Adipocyte (in vitro differentiated cells): ENCODE measurements around the gene ST3GAL5.

Experiments used
- DNase-seq: peaks from one replicate; pipeline ENCODE4 v3.0.0-alpha.2; 2015; ENCODE audit warnings: low read depth
- H3K27me3 ChIP-seq: replicated peaks from 2 replicates; pipeline ENCODE4 v1.7.0; 2013; ENCODE audit warnings: mild to moderate bottlenecking, low read length, moderate library complexity; ENCODE audit not compliant: control insufficient read depth, insufficient read depth
- H3K36me3 ChIP-seq: 2 replicates; pipeline ENCODE4 v1.7.0; 2013; ENCODE audit warnings: low read length, mild to moderate bottlenecking, moderate library complexity; ENCODE audit not compliant: control insufficient read depth, insufficient read depth, severe bottlenecking
- H3K4me1 ChIP-seq: 2 replicates; pipeline ENCODE4 v1.7.0; 2013; ENCODE audit warnings: mild to moderate bottlenecking, low read length, moderate library complexity; ENCODE audit not compliant: control insufficient read depth, insufficient read depth
- H3K4me3 ChIP-seq: 2 replicates; pipeline ENCODE4 v1.7.0; 2013; ENCODE audit warnings: mild to moderate bottlenecking, low read length, moderate library complexity
- H3K9ac ChIP-seq: 2 replicates; pipeline ENCODE4 v1.7.0; 2013; ENCODE audit warnings: mild to moderate bottlenecking, low read length, moderate library complexity
- H3K9me3 ChIP-seq: 2 replicates; pipeline ENCODE4 v1.7.0; 2013; ENCODE audit warnings: mild to moderate bottlenecking, low read length, moderate library complexity; ENCODE audit not compliant: control insufficient read depth

ST3GAL5 gene

GRCh38 chr2:85858841-85859240 is 29.9 kb downstream of the ST3GAL5 start:
- Histone ChIP-seq H3K27me3 (no peaks in the 10 kb centered on the region), H3K9ac (no peak overlapping the region), H3K9me3 (no peaks in the 10 kb centered on the region), H3K4me3 (no peak overlapping the region), H3K36me3 (peaks cover 30% of the 10 kb centered on the region), H3K4me1 (no peaks in the 10 kb centered on the region)
- DNase-seq, result no peak

GRCh38 chr2:85854897-85855296 is 33.9 kb downstream of the ST3GAL5 start:
- no peak for DNase-seq
- no peak overlapping the region for H3K4me3 ChIP-seq
- no peaks in the 10 kb centered on the region for H3K27me3 ChIP-seq
- peaks cover 27% of the 10 kb centered on the region for H3K4me1 ChIP-seq
- no peak overlapping the region for H3K9ac ChIP-seq
- peaks cover 22% of the 10 kb centered on the region for H3K36me3 ChIP-seq
- H3K9me3 ChIP-seq, result no peaks in the 10 kb centered on the region

GRCh38 chr2:85854166-85854509 is 34.7 kb downstream of the ST3GAL5 start:
- no peaks in the 10 kb centered on the region for H3K9me3 ChIP-seq
- H3K27me3 ChIP-seq, result no peaks in the 10 kb centered on the region
- peaks cover 14% of the 10 kb centered on the region for H3K36me3 ChIP-seq
- no peak overlapping the region for H3K9ac ChIP-seq
- peaks cover 27% of the 10 kb centered on the region for H3K4me1 ChIP-seq
- no peak for DNase-seq
- H3K4me3 ChIP-seq, result no peak overlapping the region

GRCh38 chr2:85853499-85854165 is 35.2 kb downstream of the ST3GAL5 start:
- Histone ChIP-seq H3K4me1 (peaks cover 27% of the 10 kb centered on the region), H3K27me3 (no peaks in the 10 kb centered on the region), H3K9ac (peak overlapping the region; percentile 72), H3K36me3 (peaks cover 11% of the 10 kb centered on the region), H3K9me3 (no peaks in the 10 kb centered on the region), H3K4me3 (peak overlapping the region; percentile 63)
- DNase-seq, result no peak

- Histone ChIP-seq H3K36me3 (peaks cover 13% of the 10 kb centered on the region), H3K27me3 (no peaks in the 10 kb centered on the region), H3K4me1 (peaks cover 27% of the 10 kb centered on the region), H3K4me3 (peak overlapping the region; percentile 63), H3K9ac (peak overlapping the region; percentile 72), H3K9me3 (no peaks in the 10 kb centered on the region)
- no peak for DNase-seq
Observed at GRCh38 chr2:85852937-85853498, 35.8 kb downstream of the ST3GAL5 start.

- peaks cover 20% of the 10 kb centered on the region for H3K36me3 ChIP-seq
- peak overlapping the region; percentile 63 for H3K4me3 ChIP-seq
- H3K4me1 ChIP-seq, result peaks cover 27% of the 10 kb centered on the region
- H3K27me3 ChIP-seq, result no peaks in the 10 kb centered on the region
- H3K9me3 ChIP-seq, result no peaks in the 10 kb centered on the region
- H3K9ac ChIP-seq, result peak overlapping the region; percentile 72
- no peak for DNase-seq
Observed at GRCh38 chr2:85852152-85852840, 36.5 kb downstream of the ST3GAL5 start.

GRCh38 chr2:85851253-85852151 is 37.3 kb downstream of the ST3GAL5 start:
- Histone ChIP-seq H3K27me3 (no peaks in the 10 kb centered on the region), H3K4me1 (peaks cover 27% of the 10 kb centered on the region), H3K4me3 (no peak overlapping the region), H3K9me3 (no peaks in the 10 kb centered on the region), H3K36me3 (peaks cover 23% of the 10 kb centered on the region), H3K9ac (peak overlapping the region; percentile 5)
- DNase-seq, result peak; percentile 44

GRCh38 chr2:85850451-85850850 is 38.3 kb downstream of the ST3GAL5 start:
- DNase-seq, result no peak
- Histone ChIP-seq H3K27me3 (no peaks in the 10 kb centered on the region), H3K9ac (no peak overlapping the region), H3K9me3 (no peaks in the 10 kb centered on the region), H3K4me1 (peaks cover 28% of the 10 kb centered on the region), H3K4me3 (no peak overlapping the region), H3K36me3 (peaks cover 23% of the 10 kb centered on the region)

- no peak overlapping the region for H3K9ac ChIP-seq
- H3K4me3 ChIP-seq, result no peak overlapping the region
- H3K27me3 ChIP-seq, result no peaks in the 10 kb centered on the region
- H3K36me3 ChIP-seq, result peaks cover 33% of the 10 kb centered on the region
- no peak for DNase-seq
- H3K9me3 ChIP-seq, result no peaks in the 10 kb centered on the region
- H3K4me1 ChIP-seq, result peaks cover 13% of the 10 kb centered on the region
Observed at GRCh38 chr2:85847051-85847588, 41.7 kb downstream of the ST3GAL5 start.

GRCh38 chr2:85846411-85846810 is 42.4 kb downstream of the ST3GAL5 start:
- Histone ChIP-seq H3K9me3 (no peaks in the 10 kb centered on the region), H3K36me3 (peaks cover 40% of the 10 kb centered on the region), H3K4me1 (peaks cover 6% of the 10 kb centered on the region), H3K9ac (no peak overlapping the region), H3K27me3 (no peaks in the 10 kb centered on the region), H3K4me3 (no peak overlapping the region)
- peak; percentile 44 for DNase-seq

GRCh38 chr2:85844486-85844885 is 44.3 kb downstream of the ST3GAL5 start:
- peaks cover 47% of the 10 kb centered on the region for H3K36me3 ChIP-seq
- peaks cover 2% of the 10 kb centered on the region for H3K4me1 ChIP-seq
- H3K9me3 ChIP-seq, result no peaks in the 10 kb centered on the region
- DNase-seq, result no peak
- no peak overlapping the region for H3K9ac ChIP-seq
- H3K27me3 ChIP-seq, result no peaks in the 10 kb centered on the region
- H3K4me3 ChIP-seq, result no peak overlapping the region
